ENCODE measurements around the gene SCAMP5. TPM values are rescaled to one million over a fixed set of nuclear protein-coding genes. Genes with fewer than 3 reads are reported as not detected.
A peak's percentile ranks its signal among the peaks of the same experiment; 100 is the strongest.

SCAMP5 gene
- polyA plus RNA-seq, 2 of the 4 experiments (the other 2 are of a cell fraction): 10.5 to 16.2 TPM

DNA sequence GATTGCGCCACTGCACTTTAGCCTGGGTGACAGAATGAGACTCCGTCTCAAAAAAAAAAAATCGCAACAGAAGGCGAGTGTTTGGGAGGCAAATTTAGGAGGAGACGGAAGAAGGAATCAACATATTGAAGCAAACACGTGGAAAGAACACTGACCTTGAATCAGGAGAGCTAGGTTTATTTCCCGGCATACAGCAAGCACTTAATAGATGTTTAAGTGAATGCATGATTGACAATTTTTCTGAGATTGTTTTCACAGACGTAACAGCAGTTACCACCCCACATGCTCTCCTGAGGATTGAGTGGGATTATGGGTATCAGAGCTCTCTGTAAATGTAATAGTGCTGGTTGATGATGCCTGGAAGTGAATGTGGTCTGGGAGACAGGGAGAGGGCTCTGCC lies 33.1 kb upstream of the SCAMP5 start:
- Histone ChIP-seq H3K9me3 (no peaks in the 10 kb centered on the region), H3K4me2 (no peak overlapping the region), H3K4me3 (no peak overlapping the region), H3K27ac (no peak overlapping the region), H3K4me1 (peaks cover 29% of the 10 kb centered on the region)
- no peak for FAIRE-seq
- 88% methylated on average over 8 of the region's 8 CpGs for WGBS (ENCODE audit: missing lambda C conversion rate)
- no peak for DNase-seq (ENCODE audit: low read depth in 1 of 2, low spot score in 1 of 2)
- ChIA-PET CTCF (interaction anchor here (1.0 to 7.9 kb wide), 5 partner anchors 9 to 194 kb away, joined by 3 to 54 read pairs (median 9); no protein-coding TSS in a partner anchor), POLR2A (no interaction called here)
- no peak for TF ChIP-seq EP300 (IDR thresholded peaks at IDR 0.05)
- TF ChIP-seq ZFP36 (IDR thresholded peaks at IDR 0.05; ENCODE audit: borderline replicate concordance, partially characterized antibody): no peak
- TF ChIP-seq NPAS2 (CRISPR knock-in tag; IDR thresholded peaks at IDR 0.05; ENCODE audit: borderline replicate concordance): no peak
- TF ChIP-seq, protein P1, sequence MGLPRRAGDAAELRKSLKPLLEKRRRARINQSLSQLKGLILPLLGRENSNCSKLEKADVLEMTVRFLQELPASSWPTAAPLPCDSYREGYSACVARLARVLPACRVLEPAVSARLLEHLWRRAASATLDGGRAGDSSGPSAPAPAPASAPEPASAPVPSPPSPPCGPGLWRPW (IDR thresholded peaks at IDR 0.05): no peak
- TF ChIP-seq MAZ (IDR thresholded peaks at IDR 0.05; ENCODE audit: borderline replicate concordance, low read depth, low read length): no peak
- TF ChIP-seq POLR2AphosphoS2 (conservative IDR thresholded peaks at IDR 0.05; ENCODE audit: low read length): no peak
- no peak for TF ChIP-seq RCOR1 (IDR thresholded peaks at IDR 0.05; ENCODE audit: low read depth, low read length)
- TF ChIP-seq NR3C1 (IDR thresholded peaks at IDR 0.05): no peak
- TF ChIP-seq BHLHE40 (IDR thresholded peaks at IDR 0.05; ENCODE audit: low read depth, low read length): no peak
- no peak for TF ChIP-seq RARB (CRISPR knock-in tag; IDR thresholded peaks at IDR 0.05)
- TF ChIP-seq FOSL2 (IDR thresholded peaks at IDR 0.05): no peak
- TF ChIP-seq FOSL2 (CRISPR knock-in tag; IDR thresholded peaks at IDR 0.05): no peak
- TF ChIP-seq, protein P2, sequence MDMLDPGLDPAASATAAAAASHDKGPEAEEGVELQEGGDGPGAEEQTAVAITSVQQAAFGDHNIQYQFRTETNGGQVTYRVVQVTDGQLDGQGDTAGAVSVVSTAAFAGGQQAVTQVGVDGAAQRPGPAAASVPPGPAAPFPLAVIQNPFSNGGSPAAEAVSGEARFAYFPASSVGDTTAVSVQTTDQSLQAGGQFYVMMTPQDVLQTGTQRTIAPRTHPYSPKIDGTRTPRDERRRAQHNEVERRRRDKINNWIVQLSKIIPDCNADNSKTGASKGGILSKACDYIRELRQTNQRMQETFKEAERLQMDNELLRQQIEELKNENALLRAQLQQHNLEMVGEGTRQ (IDR thresholded peaks at IDR 0.05): no peak
- no peak for TF ChIP-seq ESRRA (IDR thresholded peaks at IDR 0.05; ENCODE audit: borderline replicate concordance, low read length)
- ATAC-seq: no peak

DNA sequence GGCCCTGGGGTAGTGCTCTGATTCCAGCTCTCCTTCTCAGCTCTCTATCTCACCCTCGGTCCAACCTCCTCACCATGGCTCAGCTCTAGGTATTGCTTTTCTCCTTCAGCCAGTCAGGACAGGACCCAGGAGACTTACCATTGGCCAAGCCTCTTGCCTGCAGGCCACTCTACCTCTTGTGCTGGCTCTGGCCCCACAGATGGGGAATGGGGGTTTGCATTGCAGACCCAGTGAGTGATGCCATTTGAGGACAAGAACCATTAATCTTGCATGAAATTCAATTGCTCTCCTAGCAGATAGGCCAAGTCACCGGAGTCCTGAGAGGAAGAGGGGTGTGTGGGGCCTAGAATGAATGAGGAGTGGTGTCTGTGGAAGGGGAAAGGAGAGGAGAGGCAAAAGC lies 32.7 kb upstream of the SCAMP5 start:
- ATAC-seq: 0 out of 6 replicates have a peak, but pooled peaks of 1 of the 2 experiments have one; percentile 5
- ChIA-PET CTCF (interaction anchor here (1.0 to 7.9 kb wide), 6 partner anchors 13 to 242 kb away, joined by 3 to 54 read pairs (median 6); no protein-coding TSS in a partner anchor), POLR2A (no interaction called here)
- no peak for FAIRE-seq
- Histone ChIP-seq H3K9me3 (no peaks in the 10 kb centered on the region), H3K4me2 (no peak overlapping the region), H3K27ac (no peak overlapping the region), H3K4me1 (peaks cover 26% of the 10 kb centered on the region), H3K4me3 (no peak overlapping the region)
- DNase-seq (ENCODE audit: low read depth in 1 of 2, low spot score in 1 of 2): no peak
- 70% methylated on average over 2 of the region's 2 CpGs for WGBS (ENCODE audit: missing lambda C conversion rate)
- TF ChIP-seq RNF2 (IDR thresholded peaks at IDR 0.05; ENCODE audit: borderline replicate concordance, low read depth) (no peak), RAD21 (conservative IDR thresholded peaks at IDR 0.05 in 1 of 2, IDR thresholded peaks at IDR 0.05 in 1 of 2) (no peak), RCOR1 (IDR thresholded peaks at IDR 0.05; ENCODE audit: low read depth, low read length) (no peak), PHF8 (IDR thresholded peaks at IDR 0.05; ENCODE audit: borderline replicate concordance, low read depth) (no peak), ZSCAN20 (CRISPR knock-in tag; IDR thresholded peaks at IDR 0.05) (no peak), HEYL (CRISPR knock-in tag; IDR thresholded peaks at IDR 0.05) (no peak), KDM1A (IDR thresholded peaks at IDR 0.05; ENCODE audit: low read depth) (no peak), MAFK (IDR thresholded peaks at IDR 0.05; ENCODE audit: partially characterized antibody) (no peak), BHLHE40 (IDR thresholded peaks at IDR 0.05; ENCODE audit: low read depth, low read length) (no peak), FOXS1 (CRISPR knock-in tag; IDR thresholded peaks at IDR 0.05) (no peak), HOXB13 (CRISPR knock-in tag; IDR thresholded peaks at IDR 0.05; ENCODE audit: low read depth) (no peak), NFE2L2 (conservative IDR thresholded peaks at IDR 0.05; ENCODE audit: low read length) (no peak), HOXB5 (CRISPR knock-in tag; IDR thresholded peaks at IDR 0.05) (no peak), MAZ (IDR thresholded peaks at IDR 0.05; ENCODE audit: borderline replicate concordance, low read depth, low read length) (no peak)
- TF ChIP-seq, protein P3, sequence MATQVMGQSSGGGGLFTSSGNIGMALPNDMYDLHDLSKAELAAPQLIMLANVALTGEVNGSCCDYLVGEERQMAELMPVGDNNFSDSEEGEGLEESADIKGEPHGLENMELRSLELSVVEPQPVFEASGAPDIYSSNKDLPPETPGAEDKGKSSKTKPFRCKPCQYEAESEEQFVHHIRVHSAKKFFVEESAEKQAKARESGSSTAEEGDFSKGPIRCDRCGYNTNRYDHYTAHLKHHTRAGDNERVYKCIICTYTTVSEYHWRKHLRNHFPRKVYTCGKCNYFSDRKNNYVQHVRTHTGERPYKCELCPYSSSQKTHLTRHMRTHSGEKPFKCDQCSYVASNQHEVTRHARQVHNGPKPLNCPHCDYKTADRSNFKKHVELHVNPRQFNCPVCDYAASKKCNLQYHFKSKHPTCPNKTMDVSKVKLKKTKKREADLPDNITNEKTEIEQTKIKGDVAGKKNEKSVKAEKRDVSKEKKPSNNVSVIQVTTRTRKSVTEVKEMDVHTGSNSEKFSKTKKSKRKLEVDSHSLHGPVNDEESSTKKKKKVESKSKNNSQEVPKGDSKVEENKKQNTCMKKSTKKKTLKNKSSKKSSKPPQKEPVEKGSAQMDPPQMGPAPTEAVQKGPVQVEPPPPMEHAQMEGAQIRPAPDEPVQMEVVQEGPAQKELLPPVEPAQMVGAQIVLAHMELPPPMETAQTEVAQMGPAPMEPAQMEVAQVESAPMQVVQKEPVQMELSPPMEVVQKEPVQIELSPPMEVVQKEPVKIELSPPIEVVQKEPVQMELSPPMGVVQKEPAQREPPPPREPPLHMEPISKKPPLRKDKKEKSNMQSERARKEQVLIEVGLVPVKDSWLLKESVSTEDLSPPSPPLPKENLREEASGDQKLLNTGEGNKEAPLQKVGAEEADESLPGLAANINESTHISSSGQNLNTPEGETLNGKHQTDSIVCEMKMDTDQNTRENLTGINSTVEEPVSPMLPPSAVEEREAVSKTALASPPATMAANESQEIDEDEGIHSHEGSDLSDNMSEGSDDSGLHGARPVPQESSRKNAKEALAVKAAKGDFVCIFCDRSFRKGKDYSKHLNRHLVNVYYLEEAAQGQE (IDR thresholded peaks at IDR 0.05): no peak
- TF ChIP-seq, protein P4, sequence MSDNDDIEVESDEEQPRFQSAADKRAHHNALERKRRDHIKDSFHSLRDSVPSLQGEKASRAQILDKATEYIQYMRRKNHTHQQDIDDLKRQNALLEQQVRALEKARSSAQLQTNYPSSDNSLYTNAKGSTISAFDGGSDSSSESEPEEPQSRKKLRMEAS (IDR thresholded peaks at IDR 0.05): no peak
- TF ChIP-seq, protein P5, sequence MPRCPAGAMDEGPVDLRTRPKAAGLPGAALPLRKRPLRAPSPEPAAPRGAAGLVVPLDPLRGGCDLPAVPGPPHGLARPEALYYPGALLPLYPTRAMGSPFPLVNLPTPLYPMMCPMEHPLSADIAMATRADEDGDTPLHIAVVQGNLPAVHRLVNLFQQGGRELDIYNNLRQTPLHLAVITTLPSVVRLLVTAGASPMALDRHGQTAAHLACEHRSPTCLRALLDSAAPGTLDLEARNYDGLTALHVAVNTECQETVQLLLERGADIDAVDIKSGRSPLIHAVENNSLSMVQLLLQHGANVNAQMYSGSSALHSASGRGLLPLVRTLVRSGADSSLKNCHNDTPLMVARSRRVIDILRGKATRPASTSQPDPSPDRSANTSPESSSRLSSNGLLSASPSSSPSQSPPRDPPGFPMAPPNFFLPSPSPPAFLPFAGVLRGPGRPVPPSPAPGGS (IDR thresholded peaks at IDR 0.05): no peak
- TF ChIP-seq, protein P6, sequence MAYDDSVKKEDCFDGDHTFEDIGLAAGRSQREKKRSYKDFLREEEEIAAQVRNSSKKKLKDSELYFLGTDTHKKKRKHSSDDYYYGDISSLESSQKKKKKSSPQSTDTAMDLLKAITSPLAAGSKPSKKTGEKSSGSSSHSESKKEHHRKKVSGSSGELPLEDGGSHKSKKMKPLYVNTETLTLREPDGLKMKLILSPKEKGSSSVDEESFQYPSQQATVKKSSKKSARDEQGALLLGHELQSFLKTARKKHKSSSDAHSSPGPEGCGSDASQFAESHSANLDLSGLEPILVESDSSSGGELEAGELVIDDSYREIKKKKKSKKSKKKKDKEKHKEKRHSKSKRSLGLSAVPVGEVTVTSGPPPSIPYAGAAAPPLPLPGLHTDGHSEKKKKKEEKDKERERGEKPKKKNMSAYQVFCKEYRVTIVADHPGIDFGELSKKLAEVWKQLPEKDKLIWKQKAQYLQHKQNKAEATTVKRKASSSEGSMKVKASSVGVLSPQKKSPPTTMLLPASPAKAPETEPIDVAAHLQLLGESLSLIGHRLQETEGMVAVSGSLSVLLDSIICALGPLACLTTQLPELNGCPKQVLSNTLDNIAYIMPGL (CRISPR knock-in tag; IDR thresholded peaks at IDR 0.05; ENCODE audit: borderline replicate concordance): no peak
- TF ChIP-seq, protein P7, sequence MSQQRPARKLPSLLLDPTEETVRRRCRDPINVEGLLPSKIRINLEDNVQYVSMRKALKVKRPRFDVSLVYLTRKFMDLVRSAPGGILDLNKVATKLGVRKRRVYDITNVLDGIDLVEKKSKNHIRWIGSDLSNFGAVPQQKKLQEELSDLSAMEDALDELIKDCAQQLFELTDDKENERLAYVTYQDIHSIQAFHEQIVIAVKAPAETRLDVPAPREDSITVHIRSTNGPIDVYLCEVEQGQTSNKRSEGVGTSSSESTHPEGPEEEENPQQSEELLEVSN (IDR thresholded peaks at IDR 0.05; ENCODE audit: borderline replicate concordance, low read depth): no peak

All from A549 (cell line).